Measurements from ENCODE around the gene HOXA11. TPM values are rescaled to one million over a fixed set of nuclear protein-coding genes. Genes with fewer than 3 reads are reported as not detected.

The HOXA11 gene
- total RNA-seq, 1 donor from 2014 or later: 10.7 TPM

GRCh38 chr7:27191833-27192545, 7.0 kb upstream of the HOXA11 start:
- no peak overlapping the region for H3K4me3 ChIP-seq (ENCODE audit: low read depth, low read length)
- DNase-seq (ENCODE audit: low read depth): no peak
- TF ChIP-seq, protein P1, sequence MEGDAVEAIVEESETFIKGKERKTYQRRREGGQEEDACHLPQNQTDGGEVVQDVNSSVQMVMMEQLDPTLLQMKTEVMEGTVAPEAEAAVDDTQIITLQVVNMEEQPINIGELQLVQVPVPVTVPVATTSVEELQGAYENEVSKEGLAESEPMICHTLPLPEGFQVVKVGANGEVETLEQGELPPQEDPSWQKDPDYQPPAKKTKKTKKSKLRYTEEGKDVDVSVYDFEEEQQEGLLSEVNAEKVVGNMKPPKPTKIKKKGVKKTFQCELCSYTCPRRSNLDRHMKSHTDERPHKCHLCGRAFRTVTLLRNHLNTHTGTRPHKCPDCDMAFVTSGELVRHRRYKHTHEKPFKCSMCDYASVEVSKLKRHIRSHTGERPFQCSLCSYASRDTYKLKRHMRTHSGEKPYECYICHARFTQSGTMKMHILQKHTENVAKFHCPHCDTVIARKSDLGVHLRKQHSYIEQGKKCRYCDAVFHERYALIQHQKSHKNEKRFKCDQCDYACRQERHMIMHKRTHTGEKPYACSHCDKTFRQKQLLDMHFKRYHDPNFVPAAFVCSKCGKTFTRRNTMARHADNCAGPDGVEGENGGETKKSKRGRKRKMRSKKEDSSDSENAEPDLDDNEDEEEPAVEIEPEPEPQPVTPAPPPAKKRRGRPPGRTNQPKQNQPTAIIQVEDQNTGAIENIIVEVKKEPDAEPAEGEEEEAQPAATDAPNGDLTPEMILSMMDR (conservative IDR thresholded peaks at IDR 0.05; ENCODE audit: low read depth, low read length): no peak

- DNase-seq (ENCODE audit: low read depth): no peak
- TF ChIP-seq, protein P1 (conservative IDR thresholded peaks at IDR 0.05; ENCODE audit: low read depth, low read length): no peak
- H3K4me3 ChIP-seq (ENCODE audit: low read depth, low read length): no peak overlapping the region
Observed at GRCh38 chr7:27191161-27191731, 6.2 kb upstream of the HOXA11 start.

GRCh38 chr7:27189997-27190748, 5.1 kb upstream of the HOXA11 start:
- TF ChIP-seq, protein P1 (conservative IDR thresholded peaks at IDR 0.05; ENCODE audit: low read depth, low read length): no peak
- no peak for DNase-seq (ENCODE audit: low read depth)
- H3K4me3 ChIP-seq (ENCODE audit: low read depth, low read length): no peak overlapping the region

DNA sequence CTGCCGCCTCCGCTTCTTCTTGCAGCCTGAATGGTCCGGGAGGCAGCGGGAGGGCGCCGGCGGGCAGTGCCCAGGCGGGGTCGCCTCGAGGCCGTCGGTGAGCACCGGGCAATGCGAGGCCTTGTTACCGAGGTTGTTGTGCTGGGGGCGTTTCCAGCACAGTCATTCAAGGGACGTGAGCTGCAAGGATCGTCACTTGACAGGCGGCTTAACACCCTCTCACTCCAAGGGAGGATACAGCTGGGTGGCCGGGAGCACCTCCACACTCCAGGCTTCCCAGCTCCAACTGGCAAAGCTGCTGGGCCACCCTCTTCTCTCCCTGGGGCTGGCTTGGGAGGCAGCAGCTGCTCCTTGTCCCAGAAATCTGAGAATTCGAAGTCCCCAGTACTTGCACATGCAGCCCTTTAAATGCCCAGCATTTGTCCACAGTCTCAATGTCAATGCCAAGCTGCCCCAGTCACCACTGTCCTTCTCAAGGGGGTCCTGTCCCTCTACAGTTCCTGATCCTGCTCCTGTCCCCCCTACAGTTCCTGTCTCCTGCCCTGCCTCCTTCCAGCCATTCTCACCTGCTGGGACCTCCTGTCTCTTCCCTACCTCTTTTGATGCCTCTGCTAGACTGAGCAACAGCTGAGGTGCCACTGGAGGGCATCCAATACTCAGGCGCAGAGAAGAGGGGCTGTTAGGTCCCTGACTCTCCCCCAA, 4.4 kb upstream of the HOXA11 start:
- TF ChIP-seq, protein P1 (conservative IDR thresholded peaks at IDR 0.05; ENCODE audit: low read depth, low read length): no peak
- no peak for DNase-seq (ENCODE audit: low read depth)
- H3K4me3 ChIP-seq (ENCODE audit: low read depth, low read length): peak overlapping the region; percentile 42

DNA sequence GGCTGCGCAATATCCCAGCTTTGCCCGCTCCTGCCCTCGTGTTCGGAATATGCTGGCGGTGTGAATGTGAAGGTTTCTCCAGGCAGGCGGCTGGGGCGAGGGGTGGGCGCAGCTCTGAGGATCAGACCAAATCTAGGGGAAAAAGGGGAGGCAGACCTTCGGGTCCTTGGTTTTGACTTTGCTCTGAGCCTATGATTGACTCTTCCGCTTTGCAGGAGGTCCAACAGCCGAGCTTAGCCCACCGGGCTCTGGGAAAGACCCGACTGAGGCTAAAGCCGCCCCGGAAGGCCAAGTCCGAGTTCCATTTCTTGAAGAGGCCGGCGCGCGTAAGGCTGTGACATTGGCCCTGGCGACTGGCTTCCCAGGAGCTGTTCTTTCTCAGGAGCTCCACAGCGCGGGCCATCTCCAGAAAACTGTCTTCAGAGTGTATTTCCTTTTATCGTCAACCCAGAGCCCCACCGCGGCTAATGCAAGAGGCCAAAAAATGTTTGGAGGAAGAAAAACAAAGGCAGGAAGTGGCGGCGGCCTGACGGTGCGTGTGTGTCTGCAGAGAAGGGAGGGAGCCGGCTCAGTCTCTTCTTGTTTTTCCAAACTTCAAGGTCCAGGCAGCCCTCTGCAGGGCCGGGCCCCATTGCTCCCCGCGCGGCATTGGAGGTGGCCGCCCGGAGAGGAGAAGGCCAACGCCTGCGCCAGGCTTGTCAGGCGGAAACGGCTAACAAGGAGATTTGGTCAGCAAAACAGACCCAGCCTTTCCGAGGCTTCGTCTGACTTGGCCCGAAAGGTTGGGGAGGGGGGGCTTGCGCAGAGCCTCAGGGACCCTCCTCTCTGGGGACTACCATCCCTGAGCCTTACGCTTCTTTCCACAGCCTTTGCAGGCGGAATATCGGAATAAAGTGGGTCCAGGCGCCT, 3.6 kb upstream of the HOXA11 start:
- TF ChIP-seq, protein P1 (conservative IDR thresholded peaks at IDR 0.05; ENCODE audit: low read depth, low read length): no peak
- no peak for DNase-seq (ENCODE audit: low read depth)
- peak overlapping the region; percentile 42 for H3K4me3 ChIP-seq (ENCODE audit: low read depth, low read length)
